Keratinocyte (primary cell): ENCODE data around the gene AIFM3. TPM values are rescaled to one million over a fixed set of nuclear protein-coding genes. Genes with fewer than 3 reads are reported as not detected.

Source experiments
- DNase-seq: peaks from one replicate; pipeline ENCODE4 v3.0.0-alpha.2; 2011; ENCODE audit warnings: low read depth, missing footprints, low spot score
- FAIRE-seq: peaks from 2 replicates; lab custom pipeline; 2011; peaks lifted over from hg19 to GRCh38; lab: Jason Lieb, UNC
- H2AFZ ChIP-seq: 2 replicates; pipeline ENCODE4 v1.6.0; 2012; ENCODE audit warnings: low read length, control low read depth, inconsistent platforms; ENCODE audit not compliant: control insufficient read depth
- H3K27ac ChIP-seq: 2 replicates; pipeline ENCODE4 v1.5.1; 2011; ENCODE audit warnings: low read length; ENCODE audit not compliant: control insufficient read depth, insufficient read depth
- H3K27me3 ChIP-seq: 3 replicates; pipeline ENCODE4 v1.6.0; 2011; ENCODE audit warnings: low read length; ENCODE audit not compliant: control insufficient read depth, insufficient read depth; ENCODE audit errors: extremely low read depth
- H3K36me3 ChIP-seq, 2 experiments: 2 replicates in 1 of 2; 3 replicates in 1 of 2; pipeline ENCODE4 v1.5.1; 2011; ENCODE audit warnings: low read length in 2 of 2, mild to moderate bottlenecking in 1 of 2; ENCODE audit not compliant: control insufficient read depth in 2 of 2, insufficient read depth in 2 of 2; ENCODE audit errors: extremely low read depth in 1 of 2
- H3K4me1 ChIP-seq: 3 replicates; pipeline ENCODE4 v1.5.1; 2011; ENCODE audit warnings: low read length; ENCODE audit not compliant: control insufficient read depth, insufficient read depth; ENCODE audit errors: extremely low read depth
- H3K4me2 ChIP-seq: 3 replicates; pipeline ENCODE4 v1.6.0; 2011; ENCODE audit warnings: low read depth, low read length; ENCODE audit not compliant: control insufficient read depth, insufficient read depth; ENCODE audit errors: extremely low read depth
- H3K4me3 ChIP-seq, 3 experiments: fragments of 200-600 bp in 1 of 3; sonication (generic) in 1 of 3; 2 replicates in 2 of 3; 3 replicates in 1 of 3; pipeline ENCODE4 v1.5.1; 2011 to 2016; ENCODE audit warnings: low read length in 3 of 3, mild to moderate bottlenecking in 3 of 3, control low read depth in 2 of 3, inconsistent platforms in 1 of 3, low read depth in 1 of 3, mixed read lengths in 1 of 3, mixed run types in 1 of 3, moderate library complexity in 1 of 3; ENCODE audit not compliant: control insufficient read depth in 2 of 3, insufficient read depth in 2 of 3; ENCODE audit errors: extremely low read depth in 1 of 3
- H3K79me2 ChIP-seq: 2 replicates; pipeline ENCODE4 v1.6.0; 2012; ENCODE audit warnings: low read length; ENCODE audit not compliant: control insufficient read depth, insufficient read depth
- H3K9ac ChIP-seq: 3 replicates; pipeline ENCODE4 v1.6.0; 2011; ENCODE audit warnings: low read length; ENCODE audit not compliant: control insufficient read depth, insufficient read depth; ENCODE audit errors: extremely low read depth
- H3K9me1 ChIP-seq: 3 replicates; pipeline ENCODE4 v1.6.0; 2011; ENCODE audit warnings: low read length; ENCODE audit not compliant: control insufficient read depth, insufficient read depth; ENCODE audit errors: extremely low read depth
- H3K9me3 ChIP-seq: 2 replicates; pipeline ENCODE4 v1.5.1; 2012; ENCODE audit warnings: low read depth, low read length; ENCODE audit not compliant: control insufficient read depth
- H4K20me1 ChIP-seq: 3 replicates; pipeline ENCODE4 v1.6.0; 2011; ENCODE audit warnings: low read length; ENCODE audit not compliant: control insufficient read depth, insufficient read depth; ENCODE audit errors: extremely low read depth
- EZH2 ChIP-seq: IDR thresholded peaks from one replicate; pipeline ENCODE4 v1.6.1; 2012; ENCODE audit warnings: inconsistent platforms, mild to moderate bottlenecking, low read length, moderate library complexity
- dilution Hi-C: fragments of 300-500 bp; cut with MboI; formaldehyde crosslinking; loops from one replicate; pipeline ENCODE4 v1.7.0; 2020; ENCODE audit warnings: low sequenced_read_pairs; ENCODE audit not compliant: extremely low pct_ligation_motif_present
- polyA plus RNA-seq, 5 experiments: library from polyadenylated mRNA; depleted of rRNA in 3 of 5; stranded (reverse) in 3 of 5; stranded (forward) in 1 of 5; unstranded in 1 of 5; fragments of >200 nt; gene quantifications; 1 replicate in 1 of 5; 2 replicates in 3 of 5; 3 replicates in 1 of 5; pipeline versions ENCODE4 v1.2.1 to v1.2.3, GENCODE V29; 2011 to 2012; ENCODE audit warnings: missing spikeins in 2 of 5, low read depth in 1 of 5, low replicate concordance in 1 of 5
- TF ChIP-seq, protein P1 (sequence below), 3 experiments: IDR thresholded peaks in 1 of 3; conservative IDR thresholded peaks in 1 of 3; optimal IDR thresholded peaks in 1 of 3; 2 replicates in 2 of 3; 3 replicates in 1 of 3; pipeline versions ENCODE3 to v1.5.1; 2011; ENCODE audit warnings: low read length in 3 of 3, mild to moderate bottlenecking in 3 of 3, moderate library complexity in 2 of 3, control low read depth in 1 of 3, inconsistent platforms in 1 of 3; ENCODE audit not compliant: insufficient read depth in 2 of 3; ENCODE audit errors: extremely low read depth in 1 of 3

AIFM3 gene
- polyA plus RNA-seq, 1 donor (not counting 4 experiments of a cell fraction or from before 2014, with no cell fraction given): 0.59 TPM

- H4K20me1 ChIP-seq: peaks cover 32% of the 10 kb centered on the region
- no peak overlapping the region for H3K27ac ChIP-seq
- H3K4me3 ChIP-seq: no peak overlapping the region
- no peak overlapping the region for H2AFZ ChIP-seq
- H3K9ac ChIP-seq: no peak overlapping the region
- no peaks in the 10 kb centered on the region for H3K9me3 ChIP-seq
- peaks cover 8% of the 10 kb centered on the region for H3K4me1 ChIP-seq
- TF ChIP-seq, protein P1, sequence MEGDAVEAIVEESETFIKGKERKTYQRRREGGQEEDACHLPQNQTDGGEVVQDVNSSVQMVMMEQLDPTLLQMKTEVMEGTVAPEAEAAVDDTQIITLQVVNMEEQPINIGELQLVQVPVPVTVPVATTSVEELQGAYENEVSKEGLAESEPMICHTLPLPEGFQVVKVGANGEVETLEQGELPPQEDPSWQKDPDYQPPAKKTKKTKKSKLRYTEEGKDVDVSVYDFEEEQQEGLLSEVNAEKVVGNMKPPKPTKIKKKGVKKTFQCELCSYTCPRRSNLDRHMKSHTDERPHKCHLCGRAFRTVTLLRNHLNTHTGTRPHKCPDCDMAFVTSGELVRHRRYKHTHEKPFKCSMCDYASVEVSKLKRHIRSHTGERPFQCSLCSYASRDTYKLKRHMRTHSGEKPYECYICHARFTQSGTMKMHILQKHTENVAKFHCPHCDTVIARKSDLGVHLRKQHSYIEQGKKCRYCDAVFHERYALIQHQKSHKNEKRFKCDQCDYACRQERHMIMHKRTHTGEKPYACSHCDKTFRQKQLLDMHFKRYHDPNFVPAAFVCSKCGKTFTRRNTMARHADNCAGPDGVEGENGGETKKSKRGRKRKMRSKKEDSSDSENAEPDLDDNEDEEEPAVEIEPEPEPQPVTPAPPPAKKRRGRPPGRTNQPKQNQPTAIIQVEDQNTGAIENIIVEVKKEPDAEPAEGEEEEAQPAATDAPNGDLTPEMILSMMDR (optimal IDR thresholded peaks at IDR 0.05 in 1 of 3, IDR thresholded peaks at IDR 0.05 in 1 of 3, conservative IDR thresholded peaks at IDR 0.05 in 1 of 3; ENCODE audit: extremely low read depth in 1 of 3, insufficient read depth in 2 of 3, low read length in 3 of 3): no peak
- TF ChIP-seq EZH2: no peak
- H3K36me3 ChIP-seq: peaks cover 0 to 1% of the 10 kb centered on the region in 2 experiments
- peaks cover 3% of the 10 kb centered on the region for H3K9me1 ChIP-seq
- no peak for FAIRE-seq
- DNase-seq: no peak
- no peaks in the 10 kb centered on the region for H3K27me3 ChIP-seq
- no peak overlapping the region for H3K4me2 ChIP-seq
- dilution Hi-C loops: no loop called here
- peaks cover 97% of the 10 kb centered on the region for H3K79me2 ChIP-seq
These were observed 39.0 kb upstream of the AIFM3 start for GRCh38 chr22:20927940-20928572.

- Histone ChIP-seq H3K79me2 (peaks cover 97% of the 10 kb centered on the region), H3K36me3 (peaks cover under 1 to 1% of the 10 kb centered on the region in 2 experiments), H4K20me1 (peaks cover 32% of the 10 kb centered on the region), H3K9ac (no peak overlapping the region), H2AFZ (no peak overlapping the region), H3K4me3 (no peak overlapping the region), H3K9me3 (no peaks in the 10 kb centered on the region), H3K4me2 (no peak overlapping the region), H3K9me1 (peaks cover 3% of the 10 kb centered on the region), H3K4me1 (peaks cover 8% of the 10 kb centered on the region), H3K27ac (no peak overlapping the region), H3K27me3 (no peaks in the 10 kb centered on the region)
- TF ChIP-seq, protein P1 (optimal IDR thresholded peaks at IDR 0.05 in 1 of 3, IDR thresholded peaks at IDR 0.05 in 1 of 3, conservative IDR thresholded peaks at IDR 0.05 in 1 of 3; ENCODE audit: extremely low read depth in 1 of 3, insufficient read depth in 2 of 3, low read length in 3 of 3): no peak
- TF ChIP-seq EZH2: no peak
- FAIRE-seq (no peak), DNase-seq (no peak)
- dilution Hi-C loops: no loop called here
These were observed 38.5 kb upstream of the AIFM3 start for GRCh38 chr22:20928573-20928967.
